Endothelial cell of umbilical vein (primary cell): Measurements from ENCODE around the gene MINDY4. TPM values are rescaled to one million over a fixed set of nuclear protein-coding genes. Genes with fewer than 3 reads are reported as not detected.

Experiments
- BruUV-seq: library from RNA; stranded (reverse); fragments of 400-500 nt; replicated peaks from 2 replicates; lab custom pipeline; 2021; lab: Mats Ljungman, UMichigan
- CTCF ChIA-PET: fragments of 300-600, 350-600 bp; sonication (Branson Sonifier 250); formaldehyde crosslinking; loops from one replicate; lab custom pipeline; 2021; ENCODE audit warnings: antibody characterized with exemption, inconsistent platforms; lab: Charles Lee
- POLR2A ChIA-PET: fragments of 300-600, 350-600 bp; sonication (Branson Sonifier 250); formaldehyde crosslinking; loops from one replicate; lab custom pipeline; 2021; ENCODE audit warnings: antibody characterized with exemption, inconsistent platforms; lab: Charles Lee
- DNase-seq: peaks from one replicate; pipeline ENCODE4 v3.0.0-alpha.2; 2011; ENCODE audit warnings: low read depth, low spot score
- FAIRE-seq: peaks from 2 replicates; lab custom pipeline; 2011; peaks lifted over from hg19 to GRCh38; lab: Jason Lieb, UNC
- H2AFZ ChIP-seq: 2 replicates; pipeline ENCODE4 v1.6.0; 2012; ENCODE audit warnings: low read depth, low read length, control low read depth, inconsistent platforms
- H3K27ac ChIP-seq: 2 replicates; pipeline ENCODE4 v1.5.1; 2011; ENCODE audit warnings: low read depth, mild to moderate bottlenecking, control low read depth, low read length, moderate library complexity; ENCODE audit not compliant: insufficient read depth
- H3K27me3 ChIP-seq, 2 experiments: 2 replicates each; pipeline versions ENCODE4 v1.6.0 to v1.6.1; 2011; ENCODE audit warnings: low read length in 2 of 2, mixed read lengths in 1 of 2; ENCODE audit not compliant: control insufficient read depth in 2 of 2, insufficient read depth in 2 of 2
- H3K36me3 ChIP-seq, 2 experiments: 2 replicates in 1 of 2; 3 replicates in 1 of 2; pipeline ENCODE4 v1.5.1; 2011; ENCODE audit warnings: low read length in 2 of 2, mild to moderate bottlenecking in 1 of 2, moderate library complexity in 1 of 2; ENCODE audit not compliant: control insufficient read depth in 2 of 2, insufficient read depth in 2 of 2; ENCODE audit errors: extremely low read depth in 1 of 2
- H3K4me1 ChIP-seq: 3 replicates; pipeline ENCODE4 v1.5.1; 2011; ENCODE audit warnings: mild to moderate bottlenecking, low read length; ENCODE audit not compliant: control insufficient read depth, insufficient read depth; ENCODE audit errors: extremely low read depth
- H3K4me2 ChIP-seq: 2 replicates; pipeline ENCODE4 v1.6.1; 2011; ENCODE audit warnings: low read length, control low read depth, mixed read lengths; ENCODE audit not compliant: insufficient read depth
- H3K4me3 ChIP-seq, 3 experiments: fragments of 200-600 bp in 1 of 3; sonication (generic), shearing (Covaris generic) in 1 of 3; replicated peaks in 1 of 3; 2 replicates each; pipeline ENCODE4 v1.5.1; 2011 to 2016; ENCODE audit warnings: control low read depth in 3 of 3, low read length in 3 of 3, mild to moderate bottlenecking in 2 of 3, inconsistent platforms in 1 of 3, low read depth in 1 of 3, moderate library complexity in 1 of 3; ENCODE audit not compliant: insufficient read depth in 1 of 3
- H3K79me2 ChIP-seq: 2 replicates; pipeline ENCODE4 v1.6.0; 2012; ENCODE audit warnings: low read length, inconsistent platforms; ENCODE audit not compliant: control insufficient read depth, insufficient read depth
- H3K9ac ChIP-seq: replicated peaks from 2 replicates; pipeline ENCODE3; 2011; ENCODE audit warnings: low read length, control low read depth; ENCODE audit not compliant: insufficient read depth; ENCODE audit errors: extremely low read depth
- H3K9me1 ChIP-seq: replicated peaks from 3 replicates; pipeline ENCODE4 v1.6.0; 2011; ENCODE audit warnings: mild to moderate bottlenecking, low read length; ENCODE audit not compliant: control insufficient read depth, insufficient read depth; ENCODE audit errors: extremely low read depth
- H3K9me3 ChIP-seq: replicated peaks from 2 replicates; pipeline ENCODE4 v1.5.1; 2012; ENCODE audit warnings: low read length, inconsistent platforms; ENCODE audit not compliant: control insufficient read depth, insufficient read depth
- H4K20me1 ChIP-seq: replicated peaks from 2 replicates; pipeline ENCODE3; 2011; ENCODE audit warnings: mild to moderate bottlenecking, low read length; ENCODE audit not compliant: control insufficient read depth, insufficient read depth; ENCODE audit errors: extremely low read depth
- CTCF ChIP-seq, 2 donors: IDR thresholded peaks; 1 replicate in 1 of 2; 2 replicates in 1 of 2; pipeline ENCODE4 v1.5.1; 2011; ENCODE audit warnings: low read length in 2 of 2, mild to moderate bottlenecking in 2 of 2, moderate library complexity in 2 of 2, control low read depth in 1 of 2, inconsistent platforms in 1 of 2, low read depth in 1 of 2; ENCODE audit not compliant: insufficient read depth in 1 of 2; ENCODE audit errors: extremely low read depth in 1 of 2
- EZH2 ChIP-seq: IDR thresholded peaks from 2 replicates; pipeline ENCODE4 v1.6.1; 2012; ENCODE audit warnings: borderline replicate concordance, low read depth, mild to moderate bottlenecking, moderate library complexity, low read length, inconsistent platforms; ENCODE audit not compliant: severe bottlenecking
- FOS ChIP-seq: IDR thresholded peaks from 2 replicates; pipeline ENCODE4 v1.6.1; 2011; ENCODE audit warnings: mild to moderate bottlenecking, low read length, moderate library complexity, borderline replicate concordance; ENCODE audit not compliant: insufficient read depth
- GATA2 ChIP-seq: IDR thresholded peaks from 2 replicates; pipeline ENCODE4 v1.7.0; 2011; ENCODE audit warnings: low read depth, mild to moderate bottlenecking, moderate library complexity, mixed read lengths, low read length; ENCODE audit not compliant: insufficient read length, insufficient read depth
- JUN ChIP-seq: IDR thresholded peaks from 2 replicates; pipeline ENCODE4 v1.6.1; 2011; ENCODE audit warnings: borderline replicate concordance, low read depth; ENCODE audit not compliant: insufficient read length, insufficient read depth
- MAX ChIP-seq: IDR thresholded peaks from 2 replicates; pipeline ENCODE4 v1.6.1; 2011; ENCODE audit not compliant: insufficient read depth, insufficient read length
- MYC ChIP-seq: IDR thresholded peaks from one replicate; pipeline ENCODE4 v1.6.1; 2011; ENCODE audit warnings: mild to moderate bottlenecking, low read depth, low read length
- POLR2A ChIP-seq: IDR thresholded peaks from 2 replicates; pipeline ENCODE4 v1.6.1; 2012; ENCODE audit warnings: low read depth, mild to moderate bottlenecking, control low read depth, low read length
- POLR2AphosphoS5 ChIP-seq: IDR thresholded peaks from 2 replicates; pipeline ENCODE4 v1.6.1; 2012; ENCODE audit warnings: low read depth, mild to moderate bottlenecking, control low read depth, low read length, moderate library complexity; ENCODE audit not compliant: insufficient read depth
- dilution Hi-C: fragments of 300-500 bp; cut with MboI; formaldehyde crosslinking; loops from one replicate; pipeline ENCODE4 v1.15.0; 2019; ENCODE audit warnings: low sequenced_read_pairs; ENCODE audit not compliant: extremely low pct_ligation_motif_present
- intact Hi-C: fragments of 100-400 bp; cut with micrococcal nuclease; formaldehyde crosslinking; loops from one replicate; pipeline ENCODE4 v1.10.0; 2022
- polyA plus RNA-seq, 4 experiments: library from polyadenylated mRNA; depleted of rRNA in 3 of 4; stranded (reverse) in 3 of 4; unstranded in 1 of 4; fragments of >200 nt; gene quantifications; 2 replicates each; pipeline versions ENCODE4 v1.2.1 to v1.2.3, GENCODE V29; 2011 to 2012; ENCODE audit warnings: missing spikeins in 1 of 4
- total RNA-seq: library from RNA; stranded (reverse); gene quantifications from 2 replicates; pipeline ENCODE4 v1.2.3, GENCODE V29; 2021

The MINDY4 gene
- total and polyA plus RNA-seq, 2 donors (not counting 3 experiments of a cell fraction or from before 2014, with no cell fraction given) = 2.2 to 4.7 TPM

- peaks cover 11% of the 10 kb centered on the region for H3K4me1 ChIP-seq
- no TSS peak for BruUV-seq
- FAIRE-seq = no peak
Measured at GRCh38 chr7:30925913-30926312, 154.7 kb downstream of the MINDY4 start.

More at GRCh38 chr7:30925913-30926312, 154.7 kb downstream of the MINDY4 start:
- H3K9me3 ChIP-seq = no peaks in the 10 kb centered on the region
- no peak for DNase-seq
- no peak overlapping the region for H3K27ac ChIP-seq
- no peaks in the 10 kb centered on the region for H4K20me1 ChIP-seq
- H3K9ac ChIP-seq = no peak overlapping the region
- peaks cover 0 to 5% of the 10 kb centered on the region in 2 experiments for H3K36me3 ChIP-seq
- H2AFZ ChIP-seq = no peak overlapping the region
- no peak overlapping the region for H3K4me3 ChIP-seq
- no peak for TF ChIP-seq MYC
- no peak for TF ChIP-seq JUN
- no peak for TF ChIP-seq EZH2
- TF ChIP-seq GATA2 = no peak
- TF ChIP-seq MAX = no peak
- no peak for TF ChIP-seq POLR2A
- TF ChIP-seq POLR2AphosphoS5 = no peak
- no peak for TF ChIP-seq FOS
- TF ChIP-seq CTCF (IDR thresholded peaks at IDR 0.05; ENCODE audit: extremely low read depth in 1 of 2, insufficient read depth in 1 of 2, low read depth in 1 of 2, low read length in 2 of 2) = no peak
- dilution Hi-C loops (no loop called here), intact Hi-C loops (no loop called here)
- H3K27me3 ChIP-seq = no peaks in the 10 kb centered on the region
- no peaks in the 10 kb centered on the region for H3K79me2 ChIP-seq
- ChIA-PET POLR2A (no interaction called here), CTCF (interaction anchor here (1.0 kb wide), 1 partner anchor 13 kb away, joined by 6 read pairs; no protein-coding TSS in a partner anchor)
- H3K4me2 ChIP-seq = no peak overlapping the region
- no peaks in the 10 kb centered on the region for H3K9me1 ChIP-seq
